Measurements from ENCODE around the gene DEAF1. TPM values are rescaled to one million over a fixed set of nuclear protein-coding genes. Genes with fewer than 3 reads are reported as not detected.

The DEAF1 gene
- total RNA-seq, 3 donors from 2014 or later = 53.1 to 59.6 (median 54.5) TPM

DNA sequence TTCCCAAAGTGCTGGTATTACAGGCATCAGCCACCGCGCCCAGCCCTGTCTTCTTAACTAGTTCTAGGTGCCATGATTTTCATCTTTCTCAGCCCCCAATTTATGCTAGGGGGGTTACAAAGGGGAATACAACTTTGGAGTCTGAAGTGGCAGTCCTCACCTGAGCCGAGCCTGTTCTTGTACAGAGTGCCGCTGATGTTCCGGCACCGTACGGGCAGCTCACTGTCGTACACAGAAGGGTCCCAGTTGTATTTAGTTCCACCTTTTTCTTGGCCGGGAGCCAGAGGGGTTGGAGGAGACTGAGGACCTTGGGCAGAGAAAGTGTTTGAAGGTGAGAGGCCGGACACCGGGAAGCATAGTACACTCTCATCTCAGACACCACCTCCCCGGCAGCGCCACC is 7.3 kb downstream of the DEAF1 start:
- Mint-ChIP-seq H3K9me3 (no peaks in the 10 kb centered on the region), H3K4me1 (ENCODE audit: low read depth) (peaks cover 22% of the 10 kb centered on the region), H3K36me3 (ENCODE audit: insufficient read depth) (peaks cover 29% of the 10 kb centered on the region), H3K27me3 (ENCODE audit: low read depth) (no peaks in the 10 kb centered on the region), H3K4me3 (no peak overlapping the region)
- no peak for ATAC-seq
- DNase-seq = no peak

DNA sequence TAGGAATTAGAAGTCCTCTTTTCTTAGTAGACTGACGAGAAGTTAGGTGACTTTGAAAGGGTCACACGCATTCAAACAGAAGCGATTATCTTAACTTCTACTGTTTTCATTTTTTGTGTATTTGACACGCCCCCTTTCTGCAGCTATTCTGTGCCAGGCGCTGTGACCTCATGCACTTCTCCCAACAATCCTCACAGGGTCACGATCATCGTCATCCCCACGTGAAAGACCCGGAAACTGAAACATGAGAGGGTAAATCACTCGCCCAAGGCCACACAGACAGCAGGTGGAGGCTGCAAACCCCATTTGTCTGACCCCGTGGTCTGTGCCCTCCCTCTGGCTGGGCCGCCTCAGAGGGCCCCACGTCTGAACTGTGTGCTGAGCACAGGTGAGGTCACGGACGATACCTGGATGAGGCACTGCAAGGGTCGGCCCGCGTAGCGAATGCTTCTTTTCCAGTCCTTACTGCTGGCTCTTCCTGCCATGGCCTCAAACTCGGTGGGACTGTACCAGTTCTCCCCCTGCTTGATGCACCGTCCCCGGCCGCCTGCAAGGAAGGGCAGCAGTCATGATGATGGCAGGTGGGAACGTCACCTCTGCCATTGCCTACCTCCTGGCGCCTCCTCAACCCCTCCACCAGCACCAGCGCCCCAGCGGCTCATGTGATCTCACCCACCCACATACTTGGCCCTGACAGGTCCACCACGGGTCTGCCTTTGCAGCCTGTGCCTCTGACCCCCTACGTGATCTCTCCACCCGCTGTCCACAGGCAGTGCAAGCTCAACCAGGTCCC is 8.4 kb downstream of the DEAF1 start:
- Mint-ChIP-seq H3K36me3 (ENCODE audit: insufficient read depth) (peaks cover 39% of the 10 kb centered on the region), H3K9me3 (no peaks in the 10 kb centered on the region), H3K4me3 (no peak overlapping the region), H3K27me3 (ENCODE audit: low read depth) (no peaks in the 10 kb centered on the region), H3K4me1 (ENCODE audit: low read depth) (peaks cover 13% of the 10 kb centered on the region)
- ATAC-seq = no peak
- no peak for DNase-seq

DNA sequence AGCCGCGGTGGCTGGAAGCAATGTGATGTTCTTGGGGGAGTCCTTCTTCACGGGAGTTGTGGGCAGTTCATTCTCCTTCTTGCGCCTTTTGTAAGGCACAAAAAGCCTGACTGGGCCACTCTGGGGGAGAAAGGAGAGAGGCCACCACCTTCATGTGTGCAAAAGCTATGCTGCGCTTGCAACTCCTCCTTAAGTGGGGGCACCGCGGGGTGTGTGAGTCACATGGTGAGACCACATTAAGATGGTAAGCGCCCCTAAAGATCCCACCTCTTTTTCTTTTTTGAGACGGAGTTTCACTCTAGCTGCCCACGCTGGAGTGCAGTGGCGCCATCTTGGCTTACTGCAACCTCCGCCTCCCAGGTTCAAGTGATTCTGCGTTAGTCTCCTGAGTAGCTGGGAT is 14.1 kb downstream of the DEAF1 start:
- Mint-ChIP-seq H3K27me3 (ENCODE audit: low read depth) (no peaks in the 10 kb centered on the region), H3K4me1 (ENCODE audit: low read depth) (no peaks in the 10 kb centered on the region), H3K4me3 (no peak overlapping the region), H3K36me3 (ENCODE audit: insufficient read depth) (peaks cover 37% of the 10 kb centered on the region), H3K9me3 (no peaks in the 10 kb centered on the region)
- DNase-seq (no peak), ATAC-seq (peak; percentile 77 to 89)

DNA sequence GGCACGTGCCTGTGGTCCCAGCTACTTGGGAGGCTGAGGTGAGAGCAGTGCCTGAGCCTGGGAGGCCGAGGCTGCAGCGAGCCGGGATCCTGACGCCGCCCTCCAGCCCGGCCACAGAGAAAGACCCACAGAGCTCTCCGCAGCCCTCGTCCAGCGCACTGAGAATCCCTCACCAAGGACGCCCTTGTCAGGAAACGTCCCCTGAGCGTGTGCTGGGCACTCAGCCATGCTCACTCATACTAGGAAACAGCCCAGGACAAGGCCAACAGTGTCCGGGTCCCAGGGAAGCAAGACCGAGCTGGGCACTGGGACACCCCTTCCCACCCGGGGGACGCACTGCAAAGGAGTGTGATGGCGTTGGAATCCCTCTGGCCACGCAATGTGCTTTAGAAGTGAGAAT is 14.5 kb downstream of the DEAF1 start:
- Mint-ChIP-seq H3K36me3 (ENCODE audit: insufficient read depth) (peaks cover 37% of the 10 kb centered on the region), H3K9me3 (no peaks in the 10 kb centered on the region), H3K4me3 (no peak overlapping the region), H3K4me1 (ENCODE audit: low read depth) (no peaks in the 10 kb centered on the region), H3K27me3 (ENCODE audit: low read depth) (no peaks in the 10 kb centered on the region)
- no peak for ATAC-seq
- no peak for DNase-seq

DNA sequence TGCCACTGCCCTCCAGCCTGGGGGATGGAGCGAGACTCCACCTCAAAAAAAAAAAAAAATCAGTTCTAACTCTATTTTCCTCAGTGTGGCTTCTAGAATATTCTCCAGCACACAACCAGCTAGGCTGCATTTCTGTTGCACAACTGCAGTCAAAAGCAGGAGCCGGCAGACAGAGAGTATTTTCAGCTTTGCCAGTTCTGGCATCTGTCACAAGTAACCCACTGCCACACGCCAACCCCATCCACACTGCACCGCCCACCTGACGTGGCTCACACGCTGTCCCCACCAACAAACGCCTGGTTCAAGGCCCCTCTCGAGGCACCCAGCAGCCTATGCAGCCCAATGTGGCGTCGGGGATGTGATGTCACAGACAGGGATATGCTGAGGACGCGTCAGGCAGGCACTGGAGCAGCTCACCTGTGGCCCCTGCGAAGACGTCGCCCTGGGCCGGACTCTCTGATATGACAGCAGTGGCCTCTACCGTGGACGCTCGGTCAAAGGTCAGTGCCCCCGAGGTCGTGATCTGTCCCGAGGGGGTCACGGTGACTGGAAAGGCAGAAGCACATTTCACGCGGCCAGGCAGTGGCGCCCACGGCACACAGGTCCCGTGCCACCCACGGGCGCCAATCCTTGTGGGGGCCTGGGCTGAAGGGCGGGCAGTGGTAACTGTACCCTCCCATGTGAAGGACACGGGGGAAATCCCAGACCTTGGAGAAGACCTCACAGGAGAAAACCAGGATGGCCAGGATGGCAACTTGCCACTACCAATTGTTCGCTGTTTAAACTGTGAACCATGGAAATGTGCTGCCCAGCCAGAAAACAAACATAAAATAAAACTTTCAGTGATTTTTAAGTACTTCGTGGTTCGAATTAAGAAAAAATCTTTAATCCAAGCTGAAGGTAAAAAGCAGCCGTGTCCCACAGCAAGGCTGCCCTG is 15.5 kb downstream of the DEAF1 start:
- H3K4me3 Mint-ChIP-seq = no peak overlapping the region
- ATAC-seq = no peak
- H3K36me3 Mint-ChIP-seq (ENCODE audit: insufficient read depth) = peaks cover 35% of the 10 kb centered on the region
- H3K27me3 Mint-ChIP-seq (ENCODE audit: low read depth) = no peaks in the 10 kb centered on the region
- no peaks in the 10 kb centered on the region for H3K9me3 Mint-ChIP-seq
- H3K4me1 Mint-ChIP-seq (ENCODE audit: low read depth) = no peaks in the 10 kb centered on the region
- no peak for DNase-seq

DNA sequence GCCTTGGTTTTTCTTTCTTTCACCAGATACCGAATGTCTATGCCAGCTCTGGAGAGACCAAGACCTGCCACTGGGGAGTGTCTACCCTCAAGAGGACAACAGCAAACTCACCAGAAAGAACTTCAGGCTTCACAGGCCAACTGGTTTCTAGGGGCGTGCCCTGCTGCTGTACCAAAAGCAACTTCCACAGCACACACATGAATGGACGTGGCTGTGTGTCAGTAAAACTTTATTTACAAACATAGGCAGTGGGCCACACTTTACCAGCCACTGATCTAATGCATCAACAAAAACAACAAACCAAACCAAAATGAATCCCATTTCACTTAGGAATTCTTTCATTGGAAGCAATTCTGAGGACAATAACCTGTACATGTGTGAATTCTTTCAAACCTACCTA is 16.7 kb downstream of the DEAF1 start:
- H3K4me1 Mint-ChIP-seq (ENCODE audit: low read depth) = no peaks in the 10 kb centered on the region

DNA sequence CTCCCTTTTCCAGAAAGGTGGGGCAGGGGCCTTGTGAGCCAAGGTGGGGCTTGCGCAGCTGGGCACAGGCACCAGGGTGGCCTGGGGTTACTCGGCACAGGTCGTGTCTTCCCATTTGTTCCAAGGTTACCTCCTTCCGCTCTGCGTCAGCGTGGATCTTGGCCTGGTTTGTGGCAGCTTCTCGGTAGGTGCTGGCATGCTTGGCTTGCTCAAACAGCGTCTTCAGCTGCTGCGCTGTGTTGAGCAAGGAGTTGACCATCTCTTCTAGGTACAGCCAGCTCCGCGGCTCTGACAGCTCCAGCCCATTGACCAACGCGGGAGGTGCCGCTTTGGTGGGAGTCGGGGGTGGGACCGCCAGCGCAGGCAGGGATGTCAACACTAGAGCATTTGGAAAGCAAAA is 20.6 kb downstream of the DEAF1 start:
- no peaks in the 10 kb centered on the region for H3K4me1 Mint-ChIP-seq (ENCODE audit: low read depth)
- ATAC-seq (no peak), DNase-seq (no peak)
- H3K4me3 Mint-ChIP-seq = no peak overlapping the region
- H3K27me3 Mint-ChIP-seq (ENCODE audit: low read depth) = no peaks in the 10 kb centered on the region
- H3K9me3 Mint-ChIP-seq = no peaks in the 10 kb centered on the region
- H3K36me3 Mint-ChIP-seq (ENCODE audit: insufficient read depth) = peaks cover 18% of the 10 kb centered on the region

More for the DNA sequence above, 16.7 kb downstream of the DEAF1 start:
- Mint-ChIP-seq H3K36me3 (ENCODE audit: insufficient read depth) (peaks cover 35% of the 10 kb centered on the region), H3K9me3 (no peaks in the 10 kb centered on the region), H3K4me3 (no peak overlapping the region), H3K27me3 (ENCODE audit: low read depth) (no peaks in the 10 kb centered on the region)
- ATAC-seq (no peak), DNase-seq (no peak)

DNA sequence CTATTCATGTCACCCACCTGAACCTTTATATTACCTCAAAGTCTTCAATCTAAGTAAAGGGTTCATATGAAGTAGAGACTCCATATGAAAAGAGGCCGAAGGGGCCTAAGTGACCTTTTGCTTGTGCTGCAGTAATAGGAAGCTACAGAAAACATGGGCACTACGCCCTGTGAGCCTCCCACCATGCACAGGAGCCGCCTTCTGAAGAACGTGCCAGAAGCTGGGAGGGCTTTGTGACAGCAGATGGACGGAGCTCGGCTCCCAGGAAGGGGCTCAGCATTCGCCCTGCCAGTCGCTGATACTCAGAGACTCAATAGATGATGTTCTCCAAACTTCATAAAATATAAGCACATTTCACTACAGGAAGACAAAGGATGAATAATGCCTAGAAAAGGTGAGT is 21.2 kb downstream of the DEAF1 start:
- H3K27me3 Mint-ChIP-seq (ENCODE audit: low read depth) = no peaks in the 10 kb centered on the region
- no peaks in the 10 kb centered on the region for H3K9me3 Mint-ChIP-seq

DNA sequence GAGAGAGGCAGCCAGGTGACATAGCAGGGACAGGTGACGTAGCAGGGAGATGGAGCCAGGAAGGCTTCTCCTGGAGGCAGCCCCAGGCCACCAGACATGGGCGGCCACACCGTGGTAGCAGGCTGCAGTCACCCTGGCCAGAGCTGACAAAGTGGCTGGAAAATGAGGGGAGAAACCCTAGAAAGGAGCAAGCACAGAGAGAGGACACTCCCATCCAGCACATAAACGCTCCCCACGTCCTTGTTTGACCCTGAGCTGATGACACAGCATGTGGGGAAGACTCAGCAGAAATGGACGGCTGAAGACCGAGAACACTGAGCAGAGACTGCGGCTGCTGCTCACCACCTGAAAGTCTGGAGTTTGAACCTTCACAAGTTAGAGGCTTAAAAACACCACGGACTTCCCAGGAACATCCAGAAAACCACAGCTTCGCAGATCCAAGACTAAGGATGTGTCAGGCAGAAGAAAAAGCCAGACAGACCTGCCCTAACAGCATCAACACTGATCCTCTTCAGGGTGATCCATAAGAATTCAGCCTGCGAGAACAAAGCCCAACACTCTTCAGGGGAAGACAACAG is 29.2 kb downstream of the DEAF1 start:
- no peak for ATAC-seq
- no peaks in the 10 kb centered on the region for H3K27me3 Mint-ChIP-seq (ENCODE audit: low read depth)
- H3K4me1 Mint-ChIP-seq (ENCODE audit: low read depth) = no peaks in the 10 kb centered on the region
- peaks cover 15% of the 10 kb centered on the region for H3K36me3 Mint-ChIP-seq (ENCODE audit: insufficient read depth)
- no peak overlapping the region for H3K4me3 Mint-ChIP-seq
- no peaks in the 10 kb centered on the region for H3K9me3 Mint-ChIP-seq
- DNase-seq = no peak

More for the DNA sequence above, 21.2 kb downstream of the DEAF1 start:
- Mint-ChIP-seq H3K36me3 (ENCODE audit: insufficient read depth) (peaks cover 18% of the 10 kb centered on the region), H3K4me1 (ENCODE audit: low read depth) (no peaks in the 10 kb centered on the region), H3K4me3 (no peak overlapping the region)
- no peak for DNase-seq
- no peak for ATAC-seq

DNA sequence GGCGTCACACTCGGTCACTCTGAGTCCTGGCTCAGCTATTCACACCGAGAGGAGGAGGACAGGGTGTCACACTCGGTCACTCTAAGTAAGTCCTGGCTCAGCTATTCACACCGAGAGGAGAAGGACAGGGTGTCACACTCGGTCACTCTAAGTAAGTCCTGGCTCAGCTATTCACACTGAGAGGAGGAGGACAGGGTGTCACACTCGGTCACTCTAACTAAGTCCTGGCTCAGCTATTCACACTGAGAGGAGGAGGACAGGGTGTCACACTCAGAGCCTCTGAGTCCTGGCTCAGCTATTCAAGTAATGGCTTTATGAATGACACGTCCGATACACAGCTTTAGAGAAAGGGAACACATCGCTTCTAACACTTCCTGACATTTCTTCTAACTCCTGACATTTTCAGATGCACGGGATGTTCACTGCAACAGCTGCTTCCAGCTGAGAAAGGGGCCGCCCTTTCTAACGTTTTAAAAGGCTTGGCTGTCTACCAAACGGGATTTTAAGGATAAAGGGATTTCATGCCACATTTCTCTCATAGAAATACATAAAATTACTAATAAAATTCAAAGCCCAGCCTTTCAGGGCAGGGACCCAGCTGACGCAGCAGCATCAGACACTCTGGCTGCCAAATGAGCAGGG is 29.8 kb downstream of the DEAF1 start:
- Mint-ChIP-seq H3K27me3 (ENCODE audit: low read depth) (no peaks in the 10 kb centered on the region), H3K4me3 (no peak overlapping the region), H3K9me3 (no peaks in the 10 kb centered on the region), H3K4me1 (ENCODE audit: low read depth) (no peaks in the 10 kb centered on the region), H3K36me3 (ENCODE audit: insufficient read depth) (peaks cover 15% of the 10 kb centered on the region)
- no peak for DNase-seq
- ATAC-seq = no peak

DNA sequence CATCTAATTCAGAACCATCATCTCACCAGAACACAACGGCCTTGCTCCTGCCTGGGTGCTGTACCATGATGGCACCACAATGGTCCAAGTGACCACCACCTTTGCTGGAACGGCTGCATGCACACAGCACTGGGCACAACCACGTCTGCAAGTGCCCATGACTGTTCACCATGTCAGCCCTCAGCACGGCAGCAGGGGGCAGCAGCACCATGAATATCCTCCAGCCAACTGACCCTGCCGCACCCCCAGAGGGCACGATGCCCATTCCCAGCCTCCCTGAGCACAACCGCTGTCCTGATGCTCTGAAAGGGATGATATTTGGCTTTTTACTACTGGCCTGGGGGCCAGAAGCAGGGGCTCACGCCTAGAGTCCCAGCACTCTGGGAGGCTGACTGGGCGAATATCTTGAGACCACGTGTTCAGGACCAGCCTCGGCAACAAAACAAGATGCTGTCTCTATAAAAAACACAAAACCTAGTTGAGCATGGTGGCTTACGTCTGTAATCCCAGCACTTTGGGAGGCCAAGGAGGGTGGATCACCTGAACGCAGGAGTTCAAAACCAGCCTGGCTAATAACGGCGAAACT is 32.2 kb downstream of the DEAF1 start:
- ATAC-seq (peak; percentile 69 to 73), DNase-seq (no peak)
- no peaks in the 10 kb centered on the region for H3K4me1 Mint-ChIP-seq (ENCODE audit: low read depth)
- peaks cover 19% of the 10 kb centered on the region for H3K36me3 Mint-ChIP-seq (ENCODE audit: insufficient read depth)
- H3K27me3 Mint-ChIP-seq (ENCODE audit: low read depth) = no peaks in the 10 kb centered on the region
- H3K4me3 Mint-ChIP-seq = no peak overlapping the region
- H3K9me3 Mint-ChIP-seq = no peaks in the 10 kb centered on the region

DNA sequence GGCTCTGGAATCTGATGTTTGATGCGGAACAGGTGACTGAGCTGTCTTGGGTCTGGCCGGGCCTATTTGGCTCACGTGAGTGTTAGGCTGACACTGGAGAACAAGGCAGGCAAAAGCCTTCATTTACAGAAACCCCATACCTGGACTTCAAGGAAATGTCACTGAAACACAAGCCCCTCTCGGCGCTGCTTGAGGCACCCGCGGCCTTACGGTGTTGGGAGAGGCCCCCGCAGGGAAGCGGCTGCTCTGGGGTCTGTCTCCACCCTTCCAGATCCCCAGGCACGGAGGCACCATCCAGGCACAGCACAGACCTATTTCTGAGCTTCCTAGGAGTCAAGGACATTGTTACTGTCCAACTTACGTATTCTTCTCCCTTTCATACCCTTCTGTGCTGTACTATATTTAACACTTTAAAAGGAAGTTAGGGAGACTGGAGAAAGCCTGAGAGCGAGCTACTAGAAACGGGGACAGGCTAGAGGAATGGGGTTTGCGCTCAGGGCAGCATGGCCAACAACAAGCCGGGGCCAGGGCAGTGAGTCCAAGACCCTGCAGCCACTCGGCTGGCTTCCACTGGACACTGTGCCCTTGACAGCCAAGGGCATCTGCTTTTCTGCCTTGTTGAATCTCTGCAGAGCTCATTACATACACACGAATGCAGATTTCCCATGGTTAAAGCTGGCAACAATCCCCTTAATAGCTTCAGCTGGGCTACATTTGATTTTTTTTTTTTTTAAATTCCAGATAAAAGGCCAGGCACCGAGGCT is 34.2 kb downstream of the DEAF1 start:
- no peak for DNase-seq
- H3K36me3 Mint-ChIP-seq (ENCODE audit: insufficient read depth) = peaks cover 14% of the 10 kb centered on the region

DNA sequence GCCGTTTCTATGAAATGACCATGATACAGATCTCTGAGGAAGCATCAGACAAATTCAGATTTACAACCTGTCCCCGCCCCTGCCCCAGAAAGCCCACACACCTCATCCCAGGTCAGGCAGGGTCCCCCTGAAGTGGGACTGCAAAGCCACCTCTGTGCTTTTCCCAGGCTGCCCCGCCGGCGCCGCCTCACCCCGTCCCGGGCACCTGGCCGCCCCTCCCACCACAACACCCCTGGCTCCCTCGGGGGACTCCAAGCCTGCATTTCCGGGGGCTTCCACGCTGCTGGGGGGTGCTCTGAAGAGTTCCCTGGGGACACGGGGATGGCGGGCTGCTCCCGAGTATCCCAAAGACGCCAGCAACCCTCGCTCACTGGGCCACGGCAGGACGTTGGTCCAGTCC is 34.7 kb downstream of the DEAF1 start:
- no peak for ATAC-seq
- H3K27me3 Mint-ChIP-seq (ENCODE audit: low read depth) = no peaks in the 10 kb centered on the region
- no peak overlapping the region for H3K4me3 Mint-ChIP-seq

More for the DNA sequence above, 34.2 kb downstream of the DEAF1 start:
- ATAC-seq = no peak
- Mint-ChIP-seq H3K4me3 (no peak overlapping the region), H3K9me3 (no peaks in the 10 kb centered on the region), H3K27me3 (ENCODE audit: low read depth) (no peaks in the 10 kb centered on the region), H3K4me1 (ENCODE audit: low read depth) (no peaks in the 10 kb centered on the region)

More for the DNA sequence above, 34.7 kb downstream of the DEAF1 start:
- Mint-ChIP-seq H3K36me3 (ENCODE audit: insufficient read depth) (peaks cover 12% of the 10 kb centered on the region), H3K4me1 (ENCODE audit: low read depth) (no peaks in the 10 kb centered on the region), H3K9me3 (no peaks in the 10 kb centered on the region)
- DNase-seq = no peak

Data from activated T-cell treated with anti-CD3 and anti-CD28 coated beads, Interleukin-2, amount 50 U/mL, for 4 hours (primary cell).